Measurements from ENCODE around the gene ZNF765.
"Not testable (repeated sequence)": the region's sequence is repeated elsewhere in the genome, so short reads cannot be mapped to it uniquely, and the experiment has no call there.

ZNF765 gene

DNA sequence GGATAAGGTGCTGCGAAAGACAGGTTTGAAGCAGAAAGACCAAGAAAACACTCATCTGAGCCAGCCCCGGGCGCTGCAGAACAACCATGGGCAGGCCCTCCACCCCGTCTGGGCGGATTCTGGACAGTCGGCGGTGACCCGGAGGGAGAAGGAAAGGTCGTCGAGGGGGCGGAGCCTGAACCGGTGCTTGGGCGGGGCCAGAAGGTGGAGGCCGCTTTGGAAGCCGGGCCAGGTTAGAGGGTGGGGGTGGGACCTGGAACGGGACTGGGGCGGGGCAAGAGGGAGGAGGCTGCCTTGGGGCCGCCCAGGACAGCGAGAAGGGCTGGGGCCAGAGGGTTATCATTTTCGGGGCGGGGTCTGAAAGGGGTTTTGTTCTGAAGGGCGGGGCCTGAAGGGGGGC lies 5.0 kb upstream of the ZNF765 start:
- no peak for DNase-seq (ENCODE audit: low spot score)
- TF ChIP-seq, protein P1, sequence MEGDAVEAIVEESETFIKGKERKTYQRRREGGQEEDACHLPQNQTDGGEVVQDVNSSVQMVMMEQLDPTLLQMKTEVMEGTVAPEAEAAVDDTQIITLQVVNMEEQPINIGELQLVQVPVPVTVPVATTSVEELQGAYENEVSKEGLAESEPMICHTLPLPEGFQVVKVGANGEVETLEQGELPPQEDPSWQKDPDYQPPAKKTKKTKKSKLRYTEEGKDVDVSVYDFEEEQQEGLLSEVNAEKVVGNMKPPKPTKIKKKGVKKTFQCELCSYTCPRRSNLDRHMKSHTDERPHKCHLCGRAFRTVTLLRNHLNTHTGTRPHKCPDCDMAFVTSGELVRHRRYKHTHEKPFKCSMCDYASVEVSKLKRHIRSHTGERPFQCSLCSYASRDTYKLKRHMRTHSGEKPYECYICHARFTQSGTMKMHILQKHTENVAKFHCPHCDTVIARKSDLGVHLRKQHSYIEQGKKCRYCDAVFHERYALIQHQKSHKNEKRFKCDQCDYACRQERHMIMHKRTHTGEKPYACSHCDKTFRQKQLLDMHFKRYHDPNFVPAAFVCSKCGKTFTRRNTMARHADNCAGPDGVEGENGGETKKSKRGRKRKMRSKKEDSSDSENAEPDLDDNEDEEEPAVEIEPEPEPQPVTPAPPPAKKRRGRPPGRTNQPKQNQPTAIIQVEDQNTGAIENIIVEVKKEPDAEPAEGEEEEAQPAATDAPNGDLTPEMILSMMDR (IDR thresholded peaks at IDR 0.05; ENCODE audit: borderline replicate concordance, control extremely low read depth, extremely low read depth, insufficient read depth, missing control alignments): no peak
- in situ Hi-C loops (cut with MboI; ENCODE audit: low sequenced_read_pairs, unreplicated experiment): no loop called here

DNA sequence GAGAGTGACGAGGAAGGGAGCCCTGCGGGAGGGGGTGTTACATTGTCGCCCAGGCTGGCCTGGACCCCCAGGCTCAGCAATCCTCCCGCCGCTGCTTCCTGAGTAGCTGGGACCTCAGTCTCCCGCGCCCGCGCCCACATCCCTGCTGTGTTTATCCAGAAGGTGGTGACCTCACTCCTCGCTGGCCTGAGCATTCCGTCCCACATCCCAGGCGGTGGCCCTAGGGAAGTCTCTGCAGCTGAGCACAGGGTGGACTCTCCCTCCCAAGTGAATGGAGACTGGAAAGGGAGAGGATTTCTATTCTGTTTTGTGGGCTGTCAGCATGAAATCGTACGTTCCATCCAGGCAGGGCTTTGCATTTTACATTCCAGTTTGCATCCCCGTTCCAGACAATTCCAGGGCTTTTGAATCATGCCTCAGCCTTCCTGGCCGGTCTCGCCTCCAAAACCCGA lies 401 bp upstream of the ZNF765 start:
- TF ChIP-seq, protein P1 (IDR thresholded peaks at IDR 0.05; ENCODE audit: borderline replicate concordance, control extremely low read depth, extremely low read depth, insufficient read depth, missing control alignments): no peak
- DNase-seq (ENCODE audit: low spot score): no peak
- in situ Hi-C loops (cut with MboI; ENCODE audit: low sequenced_read_pairs, unreplicated experiment): no loop called here

DNA sequence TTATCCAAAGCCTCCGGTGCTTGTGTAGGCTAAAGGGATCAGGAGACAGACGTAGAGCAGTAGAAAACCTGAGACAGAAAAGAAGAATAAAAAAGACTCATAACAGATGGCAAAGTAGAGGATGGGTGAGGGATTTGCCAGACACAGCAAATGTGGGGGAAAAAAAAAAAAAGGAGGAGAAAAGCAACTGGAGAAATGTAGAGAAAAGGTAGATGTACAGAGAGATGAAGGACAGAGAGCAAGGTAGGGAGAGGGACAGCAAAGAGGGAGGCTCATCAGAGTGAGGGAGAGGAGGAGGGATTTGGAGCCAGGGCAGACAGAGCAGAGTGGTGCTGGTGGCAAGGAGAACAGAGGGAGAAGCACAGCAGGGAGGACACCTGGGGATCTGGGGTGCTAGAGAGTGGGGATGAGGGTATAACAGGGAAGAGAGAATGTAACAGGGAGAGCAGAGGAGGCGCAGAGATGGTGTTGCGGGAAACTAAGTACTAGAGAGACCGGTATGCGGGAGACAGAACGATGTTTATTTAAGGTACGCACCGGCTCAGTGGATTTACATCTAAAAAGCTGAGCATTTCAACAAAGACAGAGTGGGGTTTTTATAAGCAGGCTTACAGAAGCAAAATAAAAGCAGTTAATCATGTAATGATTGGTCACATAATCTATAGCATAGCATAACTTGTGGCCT lies 1.0 kb downstream of the ZNF765 start:
- DNase-seq (ENCODE audit: low spot score); in situ Hi-C loops (cut with MboI; ENCODE audit: low sequenced_read_pairs, unreplicated experiment): not testable (repeated sequence)

DNA sequence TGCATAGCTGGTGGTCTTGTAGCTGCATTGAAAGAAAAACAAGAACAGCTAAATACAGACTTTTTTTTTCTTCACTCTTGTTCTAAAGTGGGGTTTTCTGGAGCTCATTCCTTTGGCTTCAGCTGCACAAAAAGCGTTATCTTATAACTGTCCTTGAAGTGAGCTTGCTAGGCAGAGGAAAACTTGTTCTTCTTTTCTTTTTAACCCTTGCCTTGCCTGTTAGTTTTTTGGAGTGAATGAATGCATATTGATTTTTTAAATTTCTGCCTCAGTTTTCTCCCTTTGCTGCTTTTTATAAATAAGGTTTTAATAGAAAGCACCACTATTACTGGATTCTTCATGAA lies 1.5 kb downstream of the ZNF765 start:
- in situ Hi-C loops (cut with MboI; ENCODE audit: low sequenced_read_pairs, unreplicated experiment): no loop called here
- DNase-seq (ENCODE audit: low spot score): no peak
- TF ChIP-seq, protein P1 (IDR thresholded peaks at IDR 0.05; ENCODE audit: borderline replicate concordance, control extremely low read depth, extremely low read depth, insufficient read depth, missing control alignments): no peak

DNA sequence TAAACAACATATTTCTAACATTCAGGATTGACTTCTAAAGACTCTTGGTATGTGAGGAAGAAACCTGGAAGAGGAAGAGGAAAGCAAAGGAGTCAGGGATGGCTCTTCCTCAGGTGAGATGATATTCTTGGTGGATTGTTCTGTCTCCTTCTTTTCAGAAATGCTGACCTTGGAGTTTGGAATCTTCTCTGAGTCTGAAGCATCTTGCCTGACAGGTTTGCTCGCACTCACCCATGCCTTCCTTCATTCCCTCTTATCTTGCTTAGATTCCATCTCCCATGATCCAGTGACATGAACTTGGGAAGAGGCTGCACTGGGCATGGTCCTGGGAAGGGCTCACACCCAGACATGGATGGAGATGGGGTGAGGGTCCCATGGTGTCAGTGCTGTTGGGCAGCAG lies 3.0 kb downstream of the ZNF765 start:
- in situ Hi-C loops (cut with MboI; ENCODE audit: low sequenced_read_pairs, unreplicated experiment); DNase-seq (ENCODE audit: low spot score): not testable (repeated sequence)

DNA sequence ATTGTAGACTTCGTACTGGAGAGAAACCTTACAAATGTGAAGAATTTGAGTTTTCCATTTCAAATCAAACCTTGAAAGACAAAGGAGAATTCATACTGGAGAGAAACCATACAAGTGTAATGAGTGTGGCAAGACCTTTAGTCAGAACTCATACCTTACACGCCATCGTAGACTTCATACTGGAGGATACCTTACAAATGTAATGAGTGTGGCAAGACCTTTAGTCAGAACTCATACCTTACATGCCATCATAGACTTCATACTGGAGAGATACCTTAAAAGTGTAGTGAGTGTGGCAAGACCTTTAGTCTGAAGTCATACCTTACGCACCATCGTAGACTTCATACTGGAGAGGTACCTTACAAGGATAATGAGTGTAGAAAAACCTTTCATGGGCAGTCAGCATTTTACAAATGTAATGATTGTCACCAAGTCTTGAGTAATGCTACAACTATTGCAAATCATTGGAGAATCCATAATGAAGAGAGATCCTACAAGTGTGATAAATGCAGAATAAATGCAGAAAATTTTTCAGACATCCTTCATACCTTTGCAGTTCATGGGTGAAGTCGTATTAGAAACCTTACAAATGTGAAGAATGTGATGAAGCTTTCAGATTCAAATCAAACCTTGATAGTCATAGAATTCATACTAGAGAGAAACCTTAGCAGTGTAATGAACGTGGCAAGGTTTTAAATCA lies 14.7 kb downstream of the ZNF765 start:
- in situ Hi-C loops (cut with MboI; ENCODE audit: low sequenced_read_pairs, unreplicated experiment): no loop called here
- TF ChIP-seq, protein P1 (IDR thresholded peaks at IDR 0.05; ENCODE audit: borderline replicate concordance, control extremely low read depth, extremely low read depth, insufficient read depth, missing control alignments): no peak
- DNase-seq (ENCODE audit: low spot score): no peak

DNA sequence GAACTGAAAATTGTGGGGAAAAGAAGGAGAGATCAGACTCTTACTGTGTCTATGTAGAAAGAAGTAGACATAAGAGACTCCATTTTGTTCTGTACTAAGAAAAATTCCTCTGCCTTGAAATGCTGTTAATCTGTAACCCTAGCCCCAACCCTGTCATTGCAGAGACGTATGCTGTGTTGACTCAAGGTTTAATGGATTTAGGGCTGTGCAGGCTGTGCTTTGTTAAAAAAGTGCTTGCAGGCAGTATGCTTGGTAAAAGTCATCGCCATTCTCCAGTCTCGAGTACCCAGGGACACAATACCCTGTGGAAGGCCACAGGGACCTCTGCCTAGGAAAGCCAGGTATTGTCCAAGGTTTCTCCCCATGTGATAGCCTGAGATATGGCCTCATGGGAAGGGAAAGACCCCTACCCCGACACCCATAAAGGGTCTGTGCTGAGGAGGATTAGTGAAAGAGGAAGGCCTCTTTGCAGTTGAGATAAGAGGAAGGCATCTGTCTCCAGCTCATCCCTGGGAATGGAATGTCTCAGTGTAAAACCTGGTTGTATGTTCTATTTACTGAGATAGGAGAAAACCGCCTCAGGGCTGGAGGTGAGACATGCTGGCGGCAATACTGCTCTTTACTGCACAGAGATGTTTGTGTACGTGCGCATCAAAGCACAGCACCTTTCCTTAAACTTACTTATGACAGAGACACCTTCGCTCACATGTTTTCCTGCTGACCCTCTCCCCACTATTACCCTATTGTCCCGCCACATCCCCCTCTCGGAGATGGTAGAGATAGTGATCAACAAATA lies 25.8 kb downstream of the ZNF765 start:
- DNase-seq (ENCODE audit: low spot score); in situ Hi-C loops (cut with MboI; ENCODE audit: low sequenced_read_pairs, unreplicated experiment): not testable (repeated sequence)

DNA sequence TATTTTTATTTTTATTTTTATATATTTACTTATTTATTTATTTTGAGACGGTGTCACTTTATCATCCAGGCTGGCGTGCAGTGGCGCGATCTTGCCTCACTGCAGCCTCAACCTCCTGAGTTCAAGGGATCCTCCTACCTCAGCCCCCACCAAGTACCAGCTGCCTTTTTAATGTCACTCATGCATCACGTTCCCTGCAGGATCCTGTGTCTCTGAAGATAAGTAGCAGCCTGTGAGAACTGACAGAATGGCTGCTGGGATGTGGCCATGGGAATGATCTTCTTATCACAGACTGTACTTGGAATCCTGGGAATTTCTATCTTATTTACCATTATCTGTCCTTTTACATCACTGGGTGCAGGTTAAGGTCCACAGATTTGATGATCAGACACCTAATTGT lies 27.6 kb downstream of the ZNF765 start:
- no peak for DNase-seq (ENCODE audit: low spot score)
- TF ChIP-seq, protein P1 (IDR thresholded peaks at IDR 0.05; ENCODE audit: borderline replicate concordance, control extremely low read depth, extremely low read depth, insufficient read depth, missing control alignments): no peak
- in situ Hi-C loops (cut with MboI; ENCODE audit: low sequenced_read_pairs, unreplicated experiment): no loop called here

DNA sequence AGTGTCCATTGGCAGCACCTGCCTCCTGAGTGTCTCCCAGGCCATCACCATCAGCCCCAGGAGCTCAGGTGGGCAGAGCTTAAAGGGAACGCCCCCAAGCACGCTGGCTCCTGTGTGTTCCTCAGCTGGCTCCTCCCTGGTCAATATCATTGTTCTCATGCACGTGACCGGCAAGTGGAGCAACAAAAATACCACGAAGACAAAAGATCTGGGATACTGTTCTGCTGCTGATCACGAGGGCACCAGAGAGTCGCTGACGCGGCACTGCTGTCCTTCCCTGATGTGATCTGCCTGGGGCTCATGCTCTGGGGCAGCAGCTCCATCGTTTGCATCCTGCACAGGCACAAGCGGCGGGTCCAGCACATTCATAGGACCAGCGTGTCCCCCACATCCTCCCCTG lies 28.1 kb downstream of the ZNF765 start:
- in situ Hi-C loops (cut with MboI; ENCODE audit: low sequenced_read_pairs, unreplicated experiment); DNase-seq (ENCODE audit: low spot score): not testable (repeated sequence)

DNA sequence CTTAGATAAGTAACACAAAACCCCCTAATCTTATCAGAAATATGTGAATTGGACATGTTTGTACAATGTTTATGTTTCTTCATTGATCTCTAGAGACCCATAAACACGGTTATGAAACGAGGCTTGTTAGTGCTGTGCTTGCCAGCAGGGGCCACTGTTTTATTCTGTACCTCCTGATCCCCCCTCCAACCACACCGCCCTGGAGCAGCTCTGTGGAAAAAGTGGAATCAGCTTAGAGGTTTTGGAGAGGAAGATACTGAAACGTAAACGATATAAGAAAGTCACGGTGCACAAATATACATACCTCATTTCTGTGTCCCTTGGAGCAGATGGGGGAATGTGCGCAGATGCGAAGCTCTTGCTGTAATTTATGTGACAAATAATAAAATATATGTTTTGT lies 28.7 kb downstream of the ZNF765 start:
- in situ Hi-C loops (cut with MboI; ENCODE audit: low sequenced_read_pairs, unreplicated experiment); DNase-seq (ENCODE audit: low spot score): not testable (repeated sequence)
